GM18858 (cell line): ENCODE measurements around the gene PREX1.
"Not testable (repeated sequence)": the region's sequence is repeated elsewhere in the genome, so short reads cannot be mapped to it uniquely, and the experiment has no call there.

Experiments used
- ATAC-seq: cut with Tn5 transposase; IDR thresholded peaks from one replicate; pipeline ENCODE4 v1.9.1; 2021; ENCODE audit not compliant: unreplicated experiment

PREX1 gene

DNA sequence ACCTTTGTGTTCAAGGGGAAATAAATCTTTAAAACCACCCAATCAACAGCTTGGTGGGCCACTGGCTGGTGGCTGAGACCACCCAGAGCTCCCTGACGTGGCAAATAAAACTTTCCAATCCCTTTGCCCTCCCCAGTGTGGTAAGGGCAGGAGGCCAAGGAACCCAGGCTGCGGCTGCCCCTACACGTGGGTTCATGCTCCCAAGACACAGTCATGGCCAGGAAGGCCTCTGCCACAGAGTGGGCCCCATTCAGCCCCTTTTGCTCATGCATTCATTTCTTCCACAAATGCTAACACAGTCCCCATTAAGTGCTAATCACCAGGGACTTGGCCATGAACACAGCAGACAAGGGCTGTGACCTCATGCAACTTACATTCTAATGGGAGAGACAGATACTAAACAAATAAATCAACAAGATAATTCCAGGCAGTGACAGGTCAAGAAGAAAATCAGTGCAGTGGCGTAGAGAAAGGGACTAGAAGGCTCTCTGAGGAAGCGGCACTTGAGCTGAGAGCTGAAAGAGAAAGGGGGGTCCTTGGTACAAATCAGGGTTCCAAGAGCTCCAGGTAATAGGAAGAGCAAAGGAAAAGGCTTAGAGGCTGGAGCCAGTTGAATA, 13.8 kb downstream of the PREX1 start:
- ATAC-seq: no peak

DNA sequence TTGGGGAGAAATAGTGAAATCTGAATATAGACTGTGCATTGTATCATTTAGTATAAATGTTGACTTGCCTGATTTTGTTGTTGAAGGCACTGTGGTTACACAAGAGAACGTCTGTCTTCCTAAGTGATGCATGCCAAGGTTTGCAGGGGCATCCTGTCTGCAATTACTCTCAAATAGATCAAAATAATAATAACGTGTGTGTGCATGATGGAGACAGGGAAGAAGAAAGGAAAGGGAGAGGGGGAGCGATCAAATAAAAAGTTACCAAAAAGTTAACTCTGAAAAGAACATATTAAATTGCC, 14.4 kb downstream of the PREX1 start:
- ATAC-seq: no peak

DNA sequence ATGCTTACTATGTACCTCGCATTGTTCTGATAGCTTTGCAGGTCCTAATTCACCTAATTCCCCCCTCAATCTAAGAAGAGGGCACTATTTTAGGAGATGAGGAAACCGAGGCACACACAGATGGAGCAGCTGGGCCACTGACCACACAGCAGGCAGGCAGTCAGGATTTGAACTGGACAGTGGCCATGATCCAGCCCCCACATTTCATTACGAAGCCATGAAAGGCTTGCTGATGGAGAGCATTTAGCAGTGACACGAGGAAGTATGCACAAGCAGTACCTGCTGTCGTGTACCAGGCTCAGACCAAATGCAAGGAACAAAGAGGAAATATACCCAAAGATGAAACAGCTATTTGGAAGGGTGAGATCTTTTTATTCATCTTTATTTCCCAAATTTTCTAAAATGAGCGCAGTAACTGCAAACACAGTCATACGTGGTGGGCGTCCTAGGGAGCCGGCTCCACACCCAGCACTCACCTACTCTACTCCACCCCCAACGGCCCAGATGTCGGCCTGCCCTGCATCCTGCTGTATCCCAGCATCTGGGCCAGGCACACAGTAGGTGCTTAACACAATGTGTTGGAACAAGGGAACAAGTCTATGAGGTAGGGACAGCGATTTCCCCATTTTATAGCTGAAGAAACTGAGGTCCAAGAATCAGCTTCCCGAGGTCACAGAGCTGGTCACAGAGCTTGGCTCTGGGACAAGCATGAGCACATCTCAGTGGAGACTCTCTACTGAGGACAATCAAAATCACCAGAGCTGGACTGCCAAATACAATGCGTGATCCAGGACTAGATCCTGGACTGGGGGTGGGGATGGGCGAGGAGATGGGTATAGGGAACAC, 15.0 kb downstream of the PREX1 start:
- ATAC-seq: no peak

DNA sequence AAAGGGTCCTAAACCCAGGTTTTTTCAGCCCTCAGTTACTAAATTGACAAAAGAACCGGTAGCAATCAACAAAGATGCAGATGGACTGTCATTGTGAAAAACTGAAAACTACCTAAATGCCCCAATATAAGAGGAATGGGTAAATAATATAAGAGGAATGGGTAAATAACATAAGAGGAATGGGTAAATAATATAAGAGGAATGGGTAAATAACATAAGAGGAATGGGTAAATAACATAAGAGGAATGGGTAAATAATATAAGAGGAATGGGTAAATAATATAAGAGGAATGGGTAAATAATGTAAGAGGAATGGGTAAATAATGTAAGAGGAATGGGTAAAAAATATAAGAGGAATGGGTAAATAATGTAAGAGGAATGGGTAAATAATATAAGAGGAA, 15.7 kb downstream of the PREX1 start:
- not testable (repeated sequence) for ATAC-seq

DNA sequence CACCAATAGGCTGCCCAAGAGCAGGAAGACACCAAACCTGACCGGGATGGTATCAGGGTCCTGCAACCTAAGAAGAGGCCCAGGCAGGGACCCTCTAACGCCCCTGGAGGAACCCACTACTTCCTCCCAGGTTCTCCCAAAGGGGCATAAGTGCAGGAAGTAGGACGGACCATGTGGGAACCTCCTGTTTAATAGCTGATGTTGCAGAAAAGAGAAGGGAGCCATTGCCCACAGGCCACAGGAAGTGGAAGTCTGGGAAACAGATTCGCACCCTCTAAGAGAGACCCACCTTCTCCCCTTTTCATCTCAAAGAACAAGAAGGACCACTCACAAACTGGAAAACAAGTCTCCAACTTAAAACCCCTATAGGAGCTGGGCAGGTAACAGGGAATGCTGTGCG, 18.1 kb downstream of the PREX1 start:
- no peak for ATAC-seq

DNA sequence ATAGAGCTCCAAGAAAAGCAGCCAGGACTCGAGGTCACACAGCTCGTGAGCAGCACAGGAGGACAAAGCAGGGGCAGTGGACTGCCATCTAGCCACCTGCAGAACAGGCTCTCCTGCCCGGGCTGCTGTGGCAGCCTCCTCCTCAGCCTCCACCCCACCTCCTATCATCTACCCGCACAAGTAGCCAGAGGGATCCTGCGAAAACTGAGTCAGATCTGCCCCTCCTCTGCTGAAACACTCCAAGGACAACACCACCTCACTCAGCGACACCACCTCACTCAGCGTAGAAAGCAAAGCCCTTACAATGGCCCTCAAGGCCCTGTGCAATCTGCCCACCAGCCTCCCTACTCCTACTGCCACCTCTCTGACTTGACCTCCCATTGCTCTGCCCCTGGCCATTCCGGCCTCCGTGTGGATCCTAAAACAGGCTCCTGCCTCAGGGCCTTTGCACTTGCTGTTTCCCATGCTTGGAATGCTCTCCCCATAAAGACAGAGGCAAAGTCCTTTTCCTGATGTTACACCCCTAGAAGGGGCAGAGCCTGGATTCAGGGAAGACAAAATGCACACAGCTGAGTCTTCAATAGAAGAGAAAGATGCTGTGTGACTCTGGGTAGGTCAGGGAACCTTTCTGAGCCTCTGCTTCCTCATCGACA, 19.3 kb downstream of the PREX1 start:
- ATAC-seq: no peak

DNA sequence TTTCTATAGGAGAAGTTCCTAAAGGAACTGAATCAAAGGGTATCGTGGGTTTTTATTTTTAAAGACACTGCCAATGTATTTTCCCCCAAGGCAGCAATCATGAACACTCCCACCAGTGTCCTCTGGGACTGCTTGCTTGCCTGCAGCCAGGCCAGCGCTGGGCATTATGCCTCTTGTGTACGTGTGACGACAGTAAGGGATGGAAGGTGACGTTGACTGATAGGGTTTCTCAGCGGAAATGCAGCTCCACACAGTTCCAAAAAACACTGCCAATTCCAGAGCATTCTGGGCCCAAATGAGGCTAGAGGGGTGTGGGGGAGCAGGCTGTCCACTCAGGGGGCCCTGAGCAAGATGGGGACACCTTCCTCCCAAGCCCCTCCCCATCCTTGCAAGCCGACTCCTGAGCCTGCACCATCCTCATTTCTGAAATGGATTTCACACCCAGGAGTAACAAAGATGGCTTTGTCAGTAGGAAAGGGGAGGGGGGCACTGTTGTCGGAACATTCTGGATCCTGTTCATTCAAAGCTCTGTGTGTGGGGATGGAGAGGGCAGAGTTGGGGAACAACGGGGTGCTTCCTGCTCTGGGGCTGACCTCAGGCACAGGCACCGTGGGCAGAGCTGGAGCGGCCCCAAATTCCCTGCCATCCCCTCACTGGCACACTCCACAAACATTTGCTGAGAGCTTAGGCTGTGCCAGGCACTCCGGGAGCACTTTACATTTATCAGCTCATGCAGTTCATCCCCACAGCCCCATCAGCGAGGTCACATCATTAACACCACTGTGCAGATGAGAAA, 20.0 kb downstream of the PREX1 start:
- ATAC-seq: no peak

DNA sequence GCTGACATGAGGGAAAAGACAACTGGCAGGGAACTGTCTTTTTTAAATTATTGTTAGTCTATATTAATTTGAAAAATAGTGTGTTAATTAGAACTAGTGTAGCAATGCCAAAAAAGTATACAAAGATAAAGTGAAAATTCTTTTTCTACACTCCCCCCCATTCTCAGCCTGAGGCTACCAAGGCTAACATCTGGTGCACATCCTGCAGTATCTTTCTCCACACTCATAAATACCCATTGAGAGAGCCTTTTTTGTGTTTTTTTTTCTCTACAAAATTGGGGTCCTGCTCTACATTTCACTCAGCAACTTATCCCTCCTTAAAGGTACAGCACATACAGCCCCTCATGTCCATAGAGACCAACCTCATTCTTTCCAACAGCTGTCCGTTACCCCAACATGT, 20.7 kb downstream of the PREX1 start:
- no peak for ATAC-seq

DNA sequence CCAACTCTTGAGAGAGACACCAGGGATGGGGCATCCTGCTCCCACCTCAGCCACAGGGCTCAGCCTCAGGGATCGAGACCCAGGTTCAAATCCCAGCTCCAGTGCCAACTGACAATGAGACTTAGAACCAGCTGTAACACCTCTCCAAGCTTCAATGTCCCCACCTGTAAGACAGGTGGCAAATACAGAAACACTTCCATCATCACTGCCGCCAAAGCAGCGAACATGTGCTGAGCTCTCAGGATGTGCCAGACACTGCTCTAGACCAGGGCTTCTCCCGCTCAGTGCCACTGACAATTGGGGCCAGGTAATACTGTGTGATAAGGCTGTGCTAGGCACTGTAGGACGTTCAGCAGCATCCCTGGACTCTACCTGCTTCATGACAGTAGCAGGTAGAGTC, 22.1 kb downstream of the PREX1 start:
- no peak for ATAC-seq

DNA sequence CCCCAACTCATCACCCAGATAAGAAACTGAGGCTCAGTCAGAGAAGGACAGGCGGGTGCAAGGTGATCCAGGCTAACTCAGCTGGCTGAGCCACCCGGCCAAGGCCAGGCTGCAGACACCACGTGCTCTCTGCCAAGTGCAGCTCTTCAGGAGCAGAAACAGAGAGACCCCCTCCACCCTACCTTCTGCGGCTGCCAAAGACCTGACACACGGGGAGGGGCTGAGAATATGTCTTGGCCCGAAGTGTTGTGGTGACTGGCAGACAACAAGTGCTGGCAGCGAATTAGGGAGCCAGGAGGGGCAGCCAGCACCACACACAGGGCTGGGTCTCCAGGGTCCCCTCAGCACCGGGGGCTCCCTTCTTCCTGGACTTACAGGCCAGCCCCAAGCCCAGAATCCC, 22.5 kb downstream of the PREX1 start:
- no peak for ATAC-seq

DNA sequence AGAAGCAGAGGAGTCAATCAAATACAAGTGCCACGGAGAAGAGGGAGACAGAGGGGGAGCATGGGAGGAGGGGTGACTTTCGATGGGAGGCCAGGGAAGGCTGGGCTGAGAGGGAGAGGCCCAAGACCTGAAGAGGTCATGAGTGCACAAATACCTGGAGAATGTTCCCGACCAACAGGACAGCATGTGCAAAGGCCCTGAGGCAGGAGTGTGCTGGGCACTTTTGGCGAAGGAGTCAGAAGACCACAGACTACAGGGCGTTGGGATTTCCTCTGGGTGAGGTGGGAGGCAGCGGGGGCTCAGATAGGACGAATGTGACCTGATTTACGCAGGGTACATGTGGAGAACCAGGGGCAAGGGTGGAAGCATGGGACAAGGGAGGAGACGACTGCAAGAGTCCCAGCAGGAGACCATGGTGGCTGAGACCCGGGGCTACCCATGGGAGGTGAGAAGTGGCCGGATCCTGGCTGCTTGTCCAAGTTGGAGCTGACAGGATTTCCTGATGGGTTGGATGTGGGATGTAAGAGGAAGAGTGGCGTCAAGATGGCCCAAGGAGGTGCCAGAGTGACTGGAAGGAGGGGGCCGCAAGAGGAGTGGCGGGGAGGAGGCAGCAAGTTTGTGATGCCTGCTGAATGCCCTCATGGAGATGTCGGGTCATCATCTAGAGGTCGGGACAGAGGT, 23.4 kb downstream of the PREX1 start:
- no peak for ATAC-seq

DNA sequence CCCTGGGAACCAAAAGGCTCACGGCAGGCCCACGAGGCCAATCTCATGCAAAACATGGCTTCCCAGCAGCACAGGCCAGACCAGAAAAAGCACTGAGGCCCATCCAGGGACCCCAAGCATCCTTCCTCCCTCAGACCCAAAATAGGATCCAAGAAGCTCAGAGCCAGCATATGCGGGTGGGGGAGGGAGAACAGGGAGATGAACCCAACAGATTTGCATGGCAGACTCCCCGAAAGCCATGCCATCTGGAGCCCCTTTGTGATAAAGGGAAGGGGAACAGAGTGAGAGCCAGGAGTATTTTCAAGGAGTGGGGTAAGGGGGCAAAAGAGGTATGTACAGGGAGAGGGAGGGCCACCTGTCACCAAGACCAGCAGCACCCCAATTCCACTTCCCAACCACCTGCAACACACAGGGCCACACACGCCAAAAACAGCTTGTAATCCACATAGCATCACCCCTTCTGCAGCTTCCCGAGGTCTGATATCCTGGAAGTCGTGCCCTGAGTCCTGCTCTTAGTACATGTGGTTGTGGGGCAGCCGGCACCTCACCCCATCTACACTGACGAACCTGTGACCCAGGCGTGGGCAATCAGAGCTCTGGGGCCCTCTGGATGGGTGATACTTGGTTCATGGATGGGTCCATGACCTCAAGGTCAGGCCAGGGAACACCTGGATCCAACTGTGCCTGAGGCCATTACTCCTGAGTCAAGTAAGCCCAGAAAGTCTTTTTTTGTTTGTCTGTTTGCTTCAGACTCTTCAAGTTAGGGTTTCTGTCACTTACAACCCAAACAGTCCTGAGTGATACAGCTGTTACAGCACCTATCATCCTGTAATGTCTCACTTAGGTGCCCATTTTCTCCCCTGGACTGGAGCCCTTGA, 24.4 kb downstream of the PREX1 start:
- no peak for ATAC-seq

DNA sequence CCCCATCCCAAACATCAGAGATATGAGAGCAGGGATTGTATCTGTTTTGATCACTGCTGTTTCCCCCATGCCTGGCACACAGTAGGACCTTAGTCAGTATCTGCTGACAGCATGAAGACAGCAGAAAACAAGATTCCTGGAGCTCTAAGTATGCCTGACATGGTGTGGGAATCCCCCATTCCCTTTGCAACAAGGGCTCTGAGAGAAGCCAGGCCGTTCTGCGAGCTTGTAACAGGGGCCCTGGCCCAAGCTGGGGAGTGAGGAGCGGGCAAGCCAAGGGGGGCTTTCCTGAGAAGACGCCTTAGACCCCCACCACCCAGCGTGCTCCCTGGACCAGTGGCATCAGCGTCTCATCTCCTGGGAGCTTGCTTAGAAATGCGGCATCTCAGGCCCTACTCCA, 25.2 kb downstream of the PREX1 start:
- no peak for ATAC-seq

DNA sequence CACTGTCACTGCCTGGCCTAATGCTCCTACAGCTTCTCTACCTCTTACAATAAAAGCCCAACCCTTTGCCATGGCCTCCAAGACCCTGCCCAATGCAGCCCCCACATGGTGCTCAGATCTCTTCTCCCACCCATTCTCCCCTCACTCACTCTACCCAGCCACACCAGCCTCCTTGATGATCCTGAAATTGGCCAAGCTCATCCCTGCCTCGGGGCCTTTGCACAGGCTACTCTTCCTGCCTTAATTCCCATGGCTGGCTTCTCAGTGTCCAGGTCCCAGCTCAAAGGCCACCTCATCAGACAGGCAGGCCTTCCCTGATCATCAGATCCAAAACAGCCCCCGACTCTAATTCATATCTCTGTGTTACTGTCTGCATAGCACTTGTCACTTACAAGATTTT, 25.6 kb downstream of the PREX1 start:
- no peak for ATAC-seq

DNA sequence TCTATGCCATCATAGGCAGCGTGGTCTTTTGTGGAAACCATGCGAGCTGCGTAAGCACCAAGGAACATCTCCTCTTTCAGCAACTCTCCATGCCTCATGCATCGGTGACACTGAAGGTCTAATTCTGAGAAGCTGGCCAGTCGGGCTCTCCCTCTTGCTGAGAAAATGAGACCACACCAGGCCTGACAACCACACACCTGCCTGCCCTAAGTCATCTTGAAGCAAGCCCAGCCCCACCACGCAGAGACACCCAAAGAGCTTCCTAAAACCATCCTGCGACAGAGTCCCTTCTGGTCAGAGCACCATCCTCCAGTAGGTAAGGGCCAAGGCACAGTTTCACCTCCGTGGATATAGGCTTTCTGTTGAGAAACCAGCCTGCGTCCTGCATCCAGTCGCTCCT, 26.6 kb downstream of the PREX1 start:
- no peak for ATAC-seq

DNA sequence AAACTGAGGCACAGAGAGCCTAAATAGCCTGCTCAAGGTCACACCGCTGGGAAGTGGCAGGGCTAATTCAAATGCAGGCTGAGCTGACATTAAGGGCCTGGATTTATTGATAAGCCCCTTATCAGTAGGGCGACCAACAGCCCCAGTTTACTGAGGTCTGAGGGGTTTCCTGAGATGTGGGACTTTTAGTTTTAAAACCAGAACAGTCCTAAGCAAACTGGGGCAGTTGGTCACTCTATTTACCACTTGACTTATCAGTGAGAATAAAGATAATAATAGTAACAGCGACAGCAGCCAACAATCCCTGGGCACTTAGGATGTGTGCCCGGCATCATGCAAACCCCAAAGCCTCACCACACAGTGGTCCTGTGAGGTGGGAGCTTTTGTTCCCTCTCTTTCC, 27.6 kb downstream of the PREX1 start:
- no peak for ATAC-seq

DNA sequence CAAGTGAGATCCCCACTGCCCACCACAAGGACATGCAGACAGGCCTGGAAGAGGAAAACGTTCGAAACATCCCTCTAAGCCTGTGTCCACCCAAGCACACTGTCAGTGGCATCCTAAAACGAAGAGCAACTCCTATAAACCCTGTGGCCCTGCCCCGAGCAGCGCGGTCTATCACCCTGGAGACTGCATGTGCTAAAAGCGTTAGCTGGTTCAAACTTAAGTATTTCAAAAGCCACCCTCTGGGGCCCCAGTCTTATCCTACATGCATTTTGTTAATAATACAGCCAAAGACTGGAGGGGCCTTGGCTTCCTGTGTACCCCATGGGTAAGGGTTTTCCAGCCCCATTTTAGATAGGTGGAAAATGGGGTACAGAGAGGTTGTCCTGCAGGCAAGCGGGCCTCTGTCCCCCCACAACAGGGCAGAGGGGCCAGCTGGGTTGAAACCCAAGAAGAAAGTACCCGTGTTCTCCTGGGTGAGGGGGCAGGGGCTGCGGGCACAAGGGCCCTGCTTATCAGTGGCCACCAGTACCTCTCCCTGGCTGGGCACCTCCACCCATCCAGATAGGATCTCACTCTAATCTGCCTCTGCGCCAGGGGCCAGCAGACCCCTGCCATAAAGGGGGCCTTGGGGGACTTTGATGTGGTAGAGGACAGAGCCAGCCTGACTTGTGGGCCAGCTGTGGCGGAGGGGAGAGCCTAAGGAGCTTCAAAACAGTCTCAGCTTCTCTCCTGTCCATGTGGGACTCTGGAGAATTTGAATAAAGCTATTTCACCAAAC, 28.3 kb downstream of the PREX1 start:
- ATAC-seq: no peak

DNA sequence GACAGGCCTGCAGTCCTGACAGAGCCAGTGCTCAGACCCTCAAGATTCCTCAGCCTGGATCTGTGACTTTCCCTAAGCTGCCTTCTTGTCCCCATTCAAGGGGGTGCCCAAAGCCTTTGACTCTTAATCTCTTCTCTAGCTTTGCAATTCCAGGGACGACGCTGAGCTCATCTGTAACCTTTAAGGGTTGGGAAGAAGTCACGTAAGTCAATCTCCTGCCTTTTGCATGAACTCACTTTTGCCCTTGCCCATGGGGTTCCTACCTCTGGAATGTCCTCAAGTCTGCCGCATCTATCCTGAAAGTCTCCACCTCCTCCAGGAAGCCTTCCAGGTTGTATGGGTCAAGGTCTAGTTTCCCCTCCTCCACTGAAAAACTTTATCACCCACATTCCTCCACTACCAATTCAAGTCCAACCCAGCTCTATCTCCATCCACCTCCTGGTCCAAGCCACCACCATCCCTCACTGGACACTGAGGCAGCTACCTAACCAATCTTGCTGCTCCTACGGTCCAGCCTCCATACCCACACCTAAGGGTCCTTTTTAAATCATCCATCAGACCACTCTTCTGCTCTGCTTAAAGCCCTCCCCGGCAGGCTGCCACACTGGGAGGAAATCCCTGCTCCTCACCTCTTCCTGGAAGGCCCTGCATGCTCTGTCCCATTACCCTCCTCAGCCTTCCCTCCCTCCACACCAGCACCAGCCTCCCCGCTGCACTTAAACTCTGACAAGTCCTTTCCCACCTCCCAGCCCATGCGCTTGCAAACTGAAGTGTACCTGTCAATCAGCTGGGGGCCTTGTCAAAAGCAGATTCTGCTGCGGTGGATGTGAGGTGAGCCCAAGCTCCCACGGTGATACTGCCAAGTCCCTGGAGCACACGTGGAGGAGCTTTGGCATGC, 29.7 kb downstream of the PREX1 start:
- no peak for ATAC-seq
